AG04449 (cell line): Measurements from ENCODE around the gene CEMIP.
A peak's percentile ranks its signal among the peaks of the same experiment; 100 is the strongest.

Experiments
- CTCF ChIA-PET: fragments of 350-600 bp; formaldehyde crosslinking; extraction: SDS; loops from one replicate; lab custom pipeline; 2021; ENCODE audit warnings: antibody characterized with exemption; lab: Yijun Ruan, JAX
- POLR2A ChIA-PET: fragments of 400-600, 350-600 bp; formaldehyde crosslinking; extraction: SDS; loops from one replicate; lab custom pipeline; 2020; ENCODE audit warnings: antibody characterized with exemption, inconsistent platforms; lab: Yijun Ruan, JAX
- DNase-seq: peaks from one replicate; pipeline ENCODE4 v3.0.0-alpha.2; 2010; ENCODE audit warnings: low read depth, low spot score
- H3K4me3 ChIP-seq: 2 replicates; pipeline ENCODE4 v1.5.1; 2011; ENCODE audit warnings: low read depth, mild to moderate bottlenecking, control low read depth, low read length
- TF ChIP-seq, protein P1 (sequence below): IDR thresholded peaks from one replicate; pipeline ENCODE4 v1.5.1; 2011; ENCODE audit warnings: mild to moderate bottlenecking, moderate library complexity, low read length, control low read depth, inconsistent platforms; ENCODE audit not compliant: insufficient read depth; ENCODE audit errors: missing control alignments

Gene CEMIP

GRCh38 chr15:80989518-80990478 lies 210.6 kb downstream of the CEMIP start, which contains the start of gene MESD:
TSS of gene MESD (minus strand) at chr15:80989819. CDS start at chr15:80989791, 28 bp downstream.
- ChIA-PET CTCF (interaction anchor here (1.4 to 5.6 kb wide), 7 partner anchors 10 to 534 kb away, joined by 3 to 34 read pairs (median 5); no protein-coding TSS in a partner anchor), POLR2A (interaction anchor here (0.7 to 1.9 kb wide), 2 partner anchors 11 to 656 kb away, joined by 4 to 9 read pairs; partner anchors contain the start of gene TLNRD1)

DNA sequence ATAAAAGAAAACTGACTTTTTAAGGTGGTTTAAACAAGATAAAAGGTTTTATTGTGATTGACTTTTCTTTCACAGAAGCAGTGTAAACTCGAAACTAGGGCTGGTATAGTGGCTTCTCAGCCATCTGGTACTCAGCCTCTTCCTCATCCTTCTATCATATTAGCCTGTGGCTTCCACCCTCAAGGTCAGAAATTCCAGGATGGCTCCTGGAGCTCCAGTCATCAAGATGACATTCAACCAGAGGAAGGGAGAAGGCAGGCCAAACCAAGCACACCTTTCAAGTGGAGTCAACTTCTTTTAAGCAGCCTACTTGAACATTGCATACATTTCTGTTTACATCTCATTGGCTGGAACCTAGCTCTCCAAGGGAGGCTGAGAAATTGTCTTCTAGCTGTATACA lies 211.8 kb downstream of the CEMIP start:
- no peak for DNase-seq
- TF ChIP-seq, protein P1, sequence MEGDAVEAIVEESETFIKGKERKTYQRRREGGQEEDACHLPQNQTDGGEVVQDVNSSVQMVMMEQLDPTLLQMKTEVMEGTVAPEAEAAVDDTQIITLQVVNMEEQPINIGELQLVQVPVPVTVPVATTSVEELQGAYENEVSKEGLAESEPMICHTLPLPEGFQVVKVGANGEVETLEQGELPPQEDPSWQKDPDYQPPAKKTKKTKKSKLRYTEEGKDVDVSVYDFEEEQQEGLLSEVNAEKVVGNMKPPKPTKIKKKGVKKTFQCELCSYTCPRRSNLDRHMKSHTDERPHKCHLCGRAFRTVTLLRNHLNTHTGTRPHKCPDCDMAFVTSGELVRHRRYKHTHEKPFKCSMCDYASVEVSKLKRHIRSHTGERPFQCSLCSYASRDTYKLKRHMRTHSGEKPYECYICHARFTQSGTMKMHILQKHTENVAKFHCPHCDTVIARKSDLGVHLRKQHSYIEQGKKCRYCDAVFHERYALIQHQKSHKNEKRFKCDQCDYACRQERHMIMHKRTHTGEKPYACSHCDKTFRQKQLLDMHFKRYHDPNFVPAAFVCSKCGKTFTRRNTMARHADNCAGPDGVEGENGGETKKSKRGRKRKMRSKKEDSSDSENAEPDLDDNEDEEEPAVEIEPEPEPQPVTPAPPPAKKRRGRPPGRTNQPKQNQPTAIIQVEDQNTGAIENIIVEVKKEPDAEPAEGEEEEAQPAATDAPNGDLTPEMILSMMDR: no peak
- CTCF ChIA-PET: interaction anchor here (0.7 to 3.3 kb wide), 7 partner anchors 9 to 535 kb away, joined by 3 to 21 read pairs (median 4); no protein-coding TSS in a partner anchor
- H3K4me3 ChIP-seq: no peak overlapping the region
- POLR2A ChIA-PET: interaction anchor here (0.7 to 1.9 kb wide), 2 partner anchors 10 to 657 kb away, joined by 4 to 9 read pairs; partner anchors contain the start of gene TLNRD1

More at GRCh38 chr15:80989518-80990478, 210.6 kb downstream of the CEMIP start, which contains the start of gene MESD:
- peak; percentile 46 for DNase-seq
- TF ChIP-seq, protein P1: no peak
- peak within 1 kb of the TSS; percentile 90 for H3K4me3 ChIP-seq

GRCh38 chr15:80991421-80991820 lies 212.3 kb downstream of the CEMIP start:
- TF ChIP-seq, protein P1: no peak
- DNase-seq: no peak
- ChIA-PET CTCF (interaction anchor here (1.0 to 3.3 kb wide), 6 partner anchors 10 to 536 kb away, joined by 3 to 21 read pairs (median 4); no protein-coding TSS in a partner anchor), POLR2A (interaction anchor here (1.9 kb wide), 1 partner anchor 9 kb away, joined by 9 read pairs; the partner anchor contains the start of gene TLNRD1)
- H3K4me3 ChIP-seq: no peak overlapping the region

DNA sequence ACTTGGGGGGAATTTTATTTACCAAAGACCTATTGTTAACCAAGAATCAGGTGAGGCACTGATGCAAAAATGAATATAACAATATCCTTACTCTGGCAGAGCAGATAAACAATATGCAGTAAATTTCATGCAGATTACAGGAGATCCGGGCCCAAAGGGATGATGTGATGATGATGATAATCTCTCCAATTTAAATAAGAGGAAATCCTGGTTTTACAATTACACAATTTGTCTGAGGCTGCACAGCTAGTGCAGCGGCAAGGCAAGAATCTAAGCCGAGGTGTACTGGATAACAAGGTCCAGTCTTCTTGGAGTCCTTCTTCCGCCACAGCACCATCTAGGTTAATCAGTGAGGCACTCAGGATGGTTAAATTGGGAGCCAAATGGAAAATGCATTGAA lies 212.8 kb downstream of the CEMIP start:
- no peak for DNase-seq
- TF ChIP-seq, protein P1: no peak
- ChIA-PET CTCF (interaction anchor here (1.0 to 3.3 kb wide), 3 partner anchors 15 to 274 kb away, joined by 3 to 21 read pairs (median 9); no protein-coding TSS in a partner anchor), POLR2A (interaction anchor here (1.9 kb wide), 1 partner anchor 9 kb away, joined by 9 read pairs; the partner anchor contains the start of gene TLNRD1)
- H3K4me3 ChIP-seq: no peak overlapping the region

DNA sequence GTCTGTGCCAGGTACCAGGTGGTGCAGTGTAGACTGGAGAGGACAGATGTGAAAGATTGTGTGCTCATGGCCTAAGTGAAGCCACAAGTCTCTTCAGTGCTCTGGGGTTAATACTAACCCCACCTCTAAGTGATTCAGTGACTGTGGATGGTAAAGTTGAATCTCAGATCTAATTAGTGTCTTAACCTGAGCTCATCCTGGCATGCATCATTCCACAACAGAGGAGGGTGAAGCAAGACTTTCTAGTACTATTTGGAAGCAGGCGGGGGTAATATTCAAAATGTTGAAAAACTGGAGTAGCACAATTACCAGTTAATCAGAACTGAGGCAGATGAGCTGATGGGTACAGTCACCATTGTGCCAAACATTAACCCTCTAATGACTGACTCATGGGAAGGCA lies 213.3 kb downstream of the CEMIP start:
- no peak for DNase-seq
- POLR2A ChIA-PET: no interaction called here
- CTCF ChIA-PET: interaction anchor here (3.3 kb wide), 1 partner anchor 274 kb away, joined by 21 read pairs; no protein-coding TSS in a partner anchor
- TF ChIP-seq, protein P1: no peak
- H3K4me3 ChIP-seq: no peak overlapping the region
